Type B pancreatic cell (in vitro differentiated cells): ENCODE results near the gene SELENOI. TPM values are rescaled to one million over a fixed set of nuclear protein-coding genes. Genes with fewer than 3 reads are reported as not detected.

Experiments used
- DNase-seq: peaks from one replicate; pipeline ENCODE4 v3.0.0; 2021; ENCODE audit warnings: mixed read lengths; ENCODE audit not compliant: unreplicated experiment; ENCODE audit errors: extremely low spot score
- H3K27ac Mint-ChIP-seq: 2 replicates; pipeline ENCODE4 v1.8.0; 2021; ENCODE audit warnings: mild to moderate bottlenecking, mixed read lengths
- H3K27me3 Mint-ChIP-seq: 2 replicates; pipeline ENCODE4 v1.8.0; 2021; ENCODE audit warnings: mixed read lengths
- H3K36me3 Mint-ChIP-seq: 2 replicates; pipeline ENCODE4 v1.8.0; 2021; ENCODE audit warnings: mixed read lengths
- H3K4me1 Mint-ChIP-seq: one replicate; pipeline ENCODE4 v1.8.0; 2021; ENCODE audit warnings: mixed read lengths; ENCODE audit not compliant: unreplicated experiment
- H3K4me3 Mint-ChIP-seq: 2 replicates; pipeline ENCODE4 v1.8.0; 2021; ENCODE audit warnings: mild to moderate bottlenecking, mixed read lengths
- H3K9me3 Mint-ChIP-seq: 2 replicates; pipeline ENCODE4 v1.8.0; 2021; ENCODE audit warnings: mixed read lengths
- CTCF ChIP-seq: fragments of 200-600 bp; sonication (generic); conservative IDR thresholded peaks from 2 replicates; pipeline ENCODE4 v1.5.0; 2021; ENCODE audit warnings: antibody characterized with exemption, mild to moderate bottlenecking
- total RNA-seq: library from RNA; stranded (reverse); gene quantifications from 2 replicates; pipeline ENCODE4 v1.2.1, GENCODE V29; 2021; ENCODE audit warnings: low replicate concordance

The SELENOI gene
- total RNA-seq, 1 donor from 2014 or later = 38.8 TPM

GRCh38 chr2:26382564-26382963 lies 36.6 kb downstream of the SELENOI start:
- no peak for TF ChIP-seq CTCF
- Mint-ChIP-seq H3K27me3 (no peaks in the 10 kb centered on the region), H3K4me1 (peaks cover 5% of the 10 kb centered on the region), H3K4me3 (no peak overlapping the region), H3K27ac (no peak overlapping the region), H3K36me3 (peaks cover 28% of the 10 kb centered on the region), H3K9me3 (no peaks in the 10 kb centered on the region)
- no peak for DNase-seq

- Mint-ChIP-seq H3K9me3 (no peaks in the 10 kb centered on the region), H3K27me3 (no peaks in the 10 kb centered on the region), H3K4me1 (peaks cover 5% of the 10 kb centered on the region), H3K27ac (peak overlapping the region; percentile 41), H3K36me3 (peaks cover 18% of the 10 kb centered on the region), H3K4me3 (no peak overlapping the region)
- TF ChIP-seq CTCF = no peak
- no peak for DNase-seq
Observed at GRCh38 chr2:26384183-26384582, 38.2 kb downstream of the SELENOI start.

- H3K4me3 Mint-ChIP-seq = no peak overlapping the region
- no peak for DNase-seq
- H3K4me1 Mint-ChIP-seq = peaks cover 5% of the 10 kb centered on the region
- TF ChIP-seq CTCF = no peak
- peaks cover 18% of the 10 kb centered on the region for H3K36me3 Mint-ChIP-seq
- no peaks in the 10 kb centered on the region for H3K9me3 Mint-ChIP-seq
- H3K27ac Mint-ChIP-seq = no peak overlapping the region
- no peaks in the 10 kb centered on the region for H3K27me3 Mint-ChIP-seq
Observed at GRCh38 chr2:26384597-26384996, 38.7 kb downstream of the SELENOI start.

GRCh38 chr2:26387189-26387588 lies 41.2 kb downstream of the SELENOI start:
- Mint-ChIP-seq H3K4me1 (peaks cover 5% of the 10 kb centered on the region), H3K27ac (no peak overlapping the region), H3K9me3 (no peaks in the 10 kb centered on the region), H3K4me3 (no peak overlapping the region), H3K36me3 (peaks cover 10% of the 10 kb centered on the region), H3K27me3 (no peaks in the 10 kb centered on the region)
- no peak for DNase-seq
- no peak for TF ChIP-seq CTCF

GRCh38 chr2:26394694-26395093 lies 48.8 kb downstream of the SELENOI start:
- H3K27me3 Mint-ChIP-seq = no peaks in the 10 kb centered on the region
- DNase-seq = no peak
- peaks cover 5% of the 10 kb centered on the region for H3K36me3 Mint-ChIP-seq
- peaks cover 1% of the 10 kb centered on the region for H3K4me1 Mint-ChIP-seq
- H3K27ac Mint-ChIP-seq = no peak overlapping the region
- no peak for TF ChIP-seq CTCF
- no peak overlapping the region for H3K4me3 Mint-ChIP-seq
- no peaks in the 10 kb centered on the region for H3K9me3 Mint-ChIP-seq

- Mint-ChIP-seq H3K4me1 (peaks cover 8% of the 10 kb centered on the region), H3K27me3 (no peaks in the 10 kb centered on the region), H3K36me3 (peaks cover 5% of the 10 kb centered on the region), H3K4me3 (no peak overlapping the region), H3K9me3 (no peaks in the 10 kb centered on the region), H3K27ac (no peak overlapping the region)
- DNase-seq = no peak
- no peak for TF ChIP-seq CTCF
Observed at GRCh38 chr2:26395394-26395793, 49.5 kb downstream of the SELENOI start.
